Measurements from ENCODE around the gene IZUMO2.

Gene IZUMO2

GRCh38 chr19:50162988-50163387, at the start of gene IZUMO2:
TSS of gene IZUMO2 (minus strand) at chr19:50163281. CDS start at chr19:50163194, 87 bp downstream.
- DNase-seq (ENCODE audit: low read depth, low spot score) = no peak

GRCh38 chr19:50210425-50210824, 47.3 kb upstream of the IZUMO2 start:
- no peak for DNase-seq (ENCODE audit: low read depth, low spot score)

- DNase-seq (ENCODE audit: low read depth, low spot score) = no peak
These were observed 46.0 kb upstream of the IZUMO2 start for GRCh38 chr19:50209131-50209530.

GRCh38 chr19:50207730-50208129, 44.6 kb upstream of the IZUMO2 start:
- no peak for DNase-seq (ENCODE audit: low read depth, low spot score)

- no peak for DNase-seq (ENCODE audit: low read depth, low spot score)
These were observed 43.1 kb upstream of the IZUMO2 start for GRCh38 chr19:50206191-50206590.

- no peak for DNase-seq (ENCODE audit: low read depth, low spot score)
These were observed 42.6 kb upstream of the IZUMO2 start for GRCh38 chr19:50205681-50206138.

- no peak for DNase-seq (ENCODE audit: low read depth, low spot score)
These were observed 42.0 kb upstream of the IZUMO2 start for GRCh38 chr19:50204811-50205675.

GRCh38 chr19:50204081-50204428, 41.0 kb upstream of the IZUMO2 start:
- no peak for DNase-seq (ENCODE audit: low read depth, low spot score)

GRCh38 chr19:50203281-50204080, 40.4 kb upstream of the IZUMO2 start, which contains the start of gene MYH14:
TSS of gene MYH14 (plus strand) at chr19:50203622. CDS start at chr19:50210366, 6,744 bp downstream.
- peak; percentile 81 for DNase-seq (ENCODE audit: low read depth, low spot score)

GRCh38 chr19:50202962-50203280, 39.8 kb upstream of the IZUMO2 start:
- no peak for DNase-seq (ENCODE audit: low read depth, low spot score)

GRCh38 chr19:50202386-50202785, 39.3 kb upstream of the IZUMO2 start:
- no peak for DNase-seq (ENCODE audit: low read depth, low spot score)

- DNase-seq (ENCODE audit: low read depth, low spot score) = no peak
These were observed 36.1 kb upstream of the IZUMO2 start for GRCh38 chr19:50199259-50199555.

GRCh38 chr19:50198431-50199258, 35.6 kb upstream of the IZUMO2 start:
- DNase-seq (ENCODE audit: low read depth, low spot score) = no peak

GRCh38 chr19:50197348-50197747, 34.3 kb upstream of the IZUMO2 start:
- no peak for DNase-seq (ENCODE audit: low read depth, low spot score)

- DNase-seq (ENCODE audit: low read depth, low spot score) = no peak
These were observed 33.3 kb upstream of the IZUMO2 start for GRCh38 chr19:50196322-50196932.

GRCh38 chr19:50195224-50195623, 32.1 kb upstream of the IZUMO2 start:
- DNase-seq (ENCODE audit: low read depth, low spot score) = no peak

- DNase-seq (ENCODE audit: low read depth, low spot score) = no peak
These were observed 29.6 kb upstream of the IZUMO2 start for GRCh38 chr19:50192463-50193211.

GRCh38 chr19:50191216-50191615, 28.1 kb upstream of the IZUMO2 start:
- no peak for DNase-seq (ENCODE audit: low read depth, low spot score)

GRCh38 chr19:50190439-50190891, 27.4 kb upstream of the IZUMO2 start:
- no peak for DNase-seq (ENCODE audit: low read depth, low spot score)

GRCh38 chr19:50189331-50189730, 26.2 kb upstream of the IZUMO2 start:
- DNase-seq (ENCODE audit: low read depth, low spot score) = no peak

- DNase-seq (ENCODE audit: low read depth, low spot score) = no peak
These were observed 24.9 kb upstream of the IZUMO2 start for GRCh38 chr19:50187937-50188336.

Measured in astrocyte of the hippocampus (primary cell).